Posterior vena cava (tissue), 2 donors: ENCODE data around the gene LSP1. TPM values are rescaled to one million over a fixed set of nuclear protein-coding genes. Genes with fewer than 3 reads are reported as not detected.

Experiments
- DNase-seq: peaks from one replicate; pipeline ENCODE4 v3.0.0-alpha.2; 2020; ENCODE audit warnings: low spot score
- intact Hi-C, 2 donors: fragments of 100-400 bp; cut with DNase I; formaldehyde crosslinking; loops; one replicate each; pipeline versions ENCODE4 v1.14.1 to v1.14.2; 2022 to 2023
- total RNA-seq, 2 donors: library from RNA; stranded (reverse); fragmentation: NEBNext Ultra II Directional; extraction: Animal tissue kit (Norgen Biotek cat#: 25700); gene quantifications; one replicate each; pipeline ENCODE4 v1.2.1, GENCODE V29; 2021
- donor health status: DM: yes; HTN: yes; CAD: no.
- donor health status: DM: yes; HTN: yes; CAD: no.

The LSP1 gene
- total RNA-seq, 2 donors from 2014 or later, result 39.1 to 122 TPM

- no peak for DNase-seq
- intact Hi-C loops, result loop anchor here in 1 of 2 donors (2.0 kb wide), 1 partner anchor 141 kb away; no protein-coding TSS in a partner anchor
Measured at GRCh38 chr11:1834062-1834610, 18.7 kb upstream of the LSP1 start.

- DNase-seq, result no peak
Measured at GRCh38 chr11:1834779-1835670, 17.9 kb upstream of the LSP1 start, which contains the start of gene SYT8. Gene SYT8 (plus strand): TSS chr11:1834990. CDS start chr11:1835106, 116 bp downstream.

GRCh38 chr11:1835671-1836010, 17.2 kb upstream of the LSP1 start:
- no peak for DNase-seq
- intact Hi-C loops, result loop anchor here (2.0 to 5.0 kb wide), 3 partner anchors 143 to 322 kb away; no protein-coding TSS in a partner anchor

More at GRCh38 chr11:1834779-1835670, 17.9 kb upstream of the LSP1 start, which contains the start of gene SYT8:
- intact Hi-C loops, result loop anchor here (2.0 to 5.0 kb wide), 3 partner anchors 142 to 322 kb away; no protein-coding TSS in a partner anchor

- intact Hi-C loops, result loop anchor here (5.0 kb wide), 2 partner anchors 316 to 321 kb away; no protein-coding TSS in a partner anchor
- no peak for DNase-seq
Measured at GRCh38 chr11:1836011-1836945, 16.6 kb upstream of the LSP1 start.

GRCh38 chr11:1837171-1838076, 15.5 kb upstream of the LSP1 start:
- intact Hi-C loops, result loop anchor here (5.0 kb wide), 2 partner anchors 315 to 320 kb away; no protein-coding TSS in a partner anchor
- DNase-seq, result no peak

GRCh38 chr11:1838077-1838425, 14.8 kb upstream of the LSP1 start:
- no peak for DNase-seq
- intact Hi-C loops, result loop anchor here (5.0 kb wide), 2 partner anchors 314 to 319 kb away; no protein-coding TSS in a partner anchor

- DNase-seq, result no peak
- intact Hi-C loops, result loop anchor here (5.0 kb wide), 2 partner anchors 314 to 319 kb away; no protein-coding TSS in a partner anchor
Measured at GRCh38 chr11:1838426-1839144, 14.3 kb upstream of the LSP1 start, which contains the start of gene TNNI2. Gene TNNI2 (plus strand): TSS chr11:1838981. CDS start chr11:1839697, 716 bp downstream.

GRCh38 chr11:1839204-1839923, 13.5 kb upstream of the LSP1 start:
- no peak for DNase-seq
- intact Hi-C loops, result loop anchor here (5.0 kb wide), 2 partner anchors 313 to 318 kb away; no protein-coding TSS in a partner anchor

GRCh38 chr11:1839924-1840779, 12.7 kb upstream of the LSP1 start:
- intact Hi-C loops, result loop anchor here (5.0 kb wide), 2 partner anchors 312 to 317 kb away; no protein-coding TSS in a partner anchor
- no peak for DNase-seq

GRCh38 chr11:1840780-1841480, 12.0 kb upstream of the LSP1 start:
- intact Hi-C loops, result no loop called here
- DNase-seq, result no peak

GRCh38 chr11:1841511-1842148, 11.3 kb upstream of the LSP1 start:
- DNase-seq, result no peak
- intact Hi-C loops, result no loop called here

GRCh38 chr11:1842149-1843097, 10.5 kb upstream of the LSP1 start:
- DNase-seq, result no peak
- intact Hi-C loops, result no loop called here

GRCh38 chr11:1843098-1843473, 9.8 kb upstream of the LSP1 start:
- intact Hi-C loops, result no loop called here
- no peak for DNase-seq

GRCh38 chr11:1843796-1844195, 9.1 kb upstream of the LSP1 start:
- no peak for DNase-seq
- intact Hi-C loops, result no loop called here
